Endothelial cell of umbilical vein (primary cell): Measurements from ENCODE around the gene EEF1AKMT4. TPM values are rescaled to one million over a fixed set of nuclear protein-coding genes. Genes with fewer than 3 reads are reported as not detected.

Experiments used
- BruUV-seq: library from RNA; stranded (reverse); fragments of 400-500 nt; replicated peaks from 2 replicates; lab custom pipeline; 2021; lab: Mats Ljungman, UMichigan
- CTCF ChIA-PET: fragments of 300-600, 350-600 bp; sonication (Branson Sonifier 250); formaldehyde crosslinking; loops from one replicate; lab custom pipeline; 2021; ENCODE audit warnings: antibody characterized with exemption, inconsistent platforms; lab: Charles Lee
- POLR2A ChIA-PET: fragments of 300-600, 350-600 bp; sonication (Branson Sonifier 250); formaldehyde crosslinking; loops from one replicate; lab custom pipeline; 2021; ENCODE audit warnings: antibody characterized with exemption, inconsistent platforms; lab: Charles Lee
- DNase-seq: peaks from one replicate; pipeline ENCODE4 v3.0.0-alpha.2; 2011; ENCODE audit warnings: low read depth, low spot score
- FAIRE-seq: peaks from 2 replicates; lab custom pipeline; 2011; peaks lifted over from hg19 to GRCh38; lab: Jason Lieb, UNC
- H2AFZ ChIP-seq: 2 replicates; pipeline ENCODE4 v1.6.0; 2012; ENCODE audit warnings: low read depth, low read length, control low read depth, inconsistent platforms
- H3K27ac ChIP-seq: 2 replicates; pipeline ENCODE4 v1.5.1; 2011; ENCODE audit warnings: low read depth, mild to moderate bottlenecking, control low read depth, low read length, moderate library complexity; ENCODE audit not compliant: insufficient read depth
- H3K27me3 ChIP-seq, 2 experiments: 2 replicates each; pipeline versions ENCODE4 v1.6.0 to v1.6.1; 2011; ENCODE audit warnings: low read length in 2 of 2, mixed read lengths in 1 of 2; ENCODE audit not compliant: control insufficient read depth in 2 of 2, insufficient read depth in 2 of 2
- H3K36me3 ChIP-seq, 2 experiments: 2 replicates in 1 of 2; 3 replicates in 1 of 2; pipeline ENCODE4 v1.5.1; 2011; ENCODE audit warnings: low read length in 2 of 2, mild to moderate bottlenecking in 1 of 2, moderate library complexity in 1 of 2; ENCODE audit not compliant: control insufficient read depth in 2 of 2, insufficient read depth in 2 of 2; ENCODE audit errors: extremely low read depth in 1 of 2
- H3K4me1 ChIP-seq: 3 replicates; pipeline ENCODE4 v1.5.1; 2011; ENCODE audit warnings: mild to moderate bottlenecking, low read length; ENCODE audit not compliant: control insufficient read depth, insufficient read depth; ENCODE audit errors: extremely low read depth
- H3K4me2 ChIP-seq: 2 replicates; pipeline ENCODE4 v1.6.1; 2011; ENCODE audit warnings: low read length, control low read depth, mixed read lengths; ENCODE audit not compliant: insufficient read depth
- H3K4me3 ChIP-seq, 3 experiments: fragments of 200-600 bp in 1 of 3; sonication (generic), shearing (Covaris generic) in 1 of 3; replicated peaks in 1 of 3; 2 replicates each; pipeline ENCODE4 v1.5.1; 2011 to 2016; ENCODE audit warnings: control low read depth in 3 of 3, low read length in 3 of 3, mild to moderate bottlenecking in 2 of 3, inconsistent platforms in 1 of 3, low read depth in 1 of 3, moderate library complexity in 1 of 3; ENCODE audit not compliant: insufficient read depth in 1 of 3
- H3K79me2 ChIP-seq: 2 replicates; pipeline ENCODE4 v1.6.0; 2012; ENCODE audit warnings: low read length, inconsistent platforms; ENCODE audit not compliant: control insufficient read depth, insufficient read depth
- H3K9ac ChIP-seq: replicated peaks from 2 replicates; pipeline ENCODE3; 2011; ENCODE audit warnings: low read length, control low read depth; ENCODE audit not compliant: insufficient read depth; ENCODE audit errors: extremely low read depth
- H3K9me1 ChIP-seq: replicated peaks from 3 replicates; pipeline ENCODE4 v1.6.0; 2011; ENCODE audit warnings: mild to moderate bottlenecking, low read length; ENCODE audit not compliant: control insufficient read depth, insufficient read depth; ENCODE audit errors: extremely low read depth
- H3K9me3 ChIP-seq: replicated peaks from 2 replicates; pipeline ENCODE4 v1.5.1; 2012; ENCODE audit warnings: low read length, inconsistent platforms; ENCODE audit not compliant: control insufficient read depth, insufficient read depth
- H4K20me1 ChIP-seq: replicated peaks from 2 replicates; pipeline ENCODE3; 2011; ENCODE audit warnings: mild to moderate bottlenecking, low read length; ENCODE audit not compliant: control insufficient read depth, insufficient read depth; ENCODE audit errors: extremely low read depth
- EZH2 ChIP-seq: IDR thresholded peaks from 2 replicates; pipeline ENCODE4 v1.6.1; 2012; ENCODE audit warnings: borderline replicate concordance, low read depth, mild to moderate bottlenecking, moderate library complexity, low read length, inconsistent platforms; ENCODE audit not compliant: severe bottlenecking
- FOS ChIP-seq: IDR thresholded peaks from 2 replicates; pipeline ENCODE4 v1.6.1; 2011; ENCODE audit warnings: mild to moderate bottlenecking, low read length, moderate library complexity, borderline replicate concordance; ENCODE audit not compliant: insufficient read depth
- JUN ChIP-seq: IDR thresholded peaks from 2 replicates; pipeline ENCODE4 v1.6.1; 2011; ENCODE audit warnings: borderline replicate concordance, low read depth; ENCODE audit not compliant: insufficient read length, insufficient read depth
- MAX ChIP-seq: IDR thresholded peaks from 2 replicates; pipeline ENCODE4 v1.6.1; 2011; ENCODE audit not compliant: insufficient read depth, insufficient read length
- MYC ChIP-seq: IDR thresholded peaks from one replicate; pipeline ENCODE4 v1.6.1; 2011; ENCODE audit warnings: mild to moderate bottlenecking, low read depth, low read length
- POLR2A ChIP-seq: IDR thresholded peaks from 2 replicates; pipeline ENCODE4 v1.6.1; 2012; ENCODE audit warnings: low read depth, mild to moderate bottlenecking, control low read depth, low read length
- POLR2AphosphoS5 ChIP-seq: IDR thresholded peaks from 2 replicates; pipeline ENCODE4 v1.6.1; 2012; ENCODE audit warnings: low read depth, mild to moderate bottlenecking, control low read depth, low read length, moderate library complexity; ENCODE audit not compliant: insufficient read depth
- dilution Hi-C: fragments of 300-500 bp; cut with MboI; formaldehyde crosslinking; loops from one replicate; pipeline ENCODE4 v1.15.0; 2019; ENCODE audit warnings: low sequenced_read_pairs; ENCODE audit not compliant: extremely low pct_ligation_motif_present
- intact Hi-C: fragments of 100-400 bp; cut with micrococcal nuclease; formaldehyde crosslinking; loops from one replicate; pipeline ENCODE4 v1.10.0; 2022
- polyA plus RNA-seq, 4 experiments: library from polyadenylated mRNA; depleted of rRNA in 3 of 4; stranded (reverse) in 3 of 4; unstranded in 1 of 4; fragments of >200 nt; gene quantifications; 2 replicates each; pipeline versions ENCODE4 v1.2.1 to v1.2.3, GENCODE V29; 2011 to 2012; ENCODE audit warnings: missing spikeins in 1 of 4
- total RNA-seq: library from RNA; stranded (reverse); gene quantifications from 2 replicates; pipeline ENCODE4 v1.2.3, GENCODE V29; 2021

The EEF1AKMT4 gene
- total and polyA plus RNA-seq, 2 donors (not counting 3 experiments of a cell fraction or from before 2014, with no cell fraction given) = 3.4 to 8.0 TPM

GRCh38 chr3:184255291-184256039, 6.0 kb downstream of the EEF1AKMT4 start:
- peaks cover 1% of the 10 kb centered on the region for H3K4me1 ChIP-seq
- intact Hi-C loops (no loop called here), dilution Hi-C loops (no loop called here)
- no TSS peak for BruUV-seq
- CTCF ChIA-PET = interaction anchor here (0.8 to 1.6 kb wide), 3 partner anchors 13 to 215 kb away, joined by 3 to 4 read pairs (median 3); no protein-coding TSS in a partner anchor
- no peak overlapping the region for H3K4me2 ChIP-seq
- H3K27ac ChIP-seq = no peak overlapping the region
- H4K20me1 ChIP-seq = no peaks in the 10 kb centered on the region
- POLR2A ChIA-PET = no interaction called here
- H3K36me3 ChIP-seq = no peaks in the 10 kb centered on the region
- no peak overlapping the region for H3K9ac ChIP-seq
- DNase-seq (no peak), FAIRE-seq (no peak)
- TF ChIP-seq POLR2AphosphoS5 = no peak
- TF ChIP-seq FOS = no peak
- TF ChIP-seq JUN = no peak
- TF ChIP-seq MAX = no peak
- no peak for TF ChIP-seq EZH2
- TF ChIP-seq POLR2A = no peak
- TF ChIP-seq MYC = no peak
- no peaks in the 10 kb centered on the region for H3K9me1 ChIP-seq
- H2AFZ ChIP-seq = no peak overlapping the region
- H3K79me2 ChIP-seq = no peaks in the 10 kb centered on the region
- no peak overlapping the region for H3K4me3 ChIP-seq
- H3K9me3 ChIP-seq = no peaks in the 10 kb centered on the region
- H3K27me3 ChIP-seq = peaks cover 10 to 13% of the 10 kb centered on the region in 2 experiments
